Erythroblast (primary cell): ENCODE measurements around the gene KIF18A.

Experiments used
- GATA1 ChIP-seq: IDR thresholded peaks from 2 replicates; pipeline ENCODE4 v1.6.1; 2011; ENCODE audit warnings: low read depth, mild to moderate bottlenecking, control low read depth, low read length, moderate library complexity
- POLR2A ChIP-seq: IDR thresholded peaks from 2 replicates; pipeline ENCODE4 v1.6.1; 2011; ENCODE audit warnings: mild to moderate bottlenecking, low read length

DNA sequence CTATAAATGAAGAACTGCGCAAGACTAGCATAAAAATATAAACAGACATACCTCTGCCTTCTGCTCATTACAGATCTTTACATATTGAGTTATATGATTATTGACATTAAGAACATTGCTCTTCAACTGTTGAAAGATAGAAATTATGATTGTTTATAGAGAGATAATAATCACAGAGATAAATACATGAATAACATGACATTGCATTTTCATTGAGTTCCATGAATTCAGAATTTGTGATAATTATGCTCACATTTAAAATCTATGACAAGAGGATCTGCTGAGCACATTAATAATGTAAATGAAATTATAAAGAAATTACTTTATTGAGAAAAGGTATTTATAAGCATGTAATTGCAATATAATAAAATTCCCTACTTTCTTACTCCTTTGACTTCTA lies 24.8 kb downstream of the KIF18A start:
- TF ChIP-seq POLR2A (no peak), GATA1 (no peak)
